ENCODE measurements around the gene ATP8A2.
"Not testable (repeated sequence)": the region's sequence is repeated elsewhere in the genome, so short reads cannot be mapped to it uniquely, and the experiment has no call there.

Gene ATP8A2

DNA sequence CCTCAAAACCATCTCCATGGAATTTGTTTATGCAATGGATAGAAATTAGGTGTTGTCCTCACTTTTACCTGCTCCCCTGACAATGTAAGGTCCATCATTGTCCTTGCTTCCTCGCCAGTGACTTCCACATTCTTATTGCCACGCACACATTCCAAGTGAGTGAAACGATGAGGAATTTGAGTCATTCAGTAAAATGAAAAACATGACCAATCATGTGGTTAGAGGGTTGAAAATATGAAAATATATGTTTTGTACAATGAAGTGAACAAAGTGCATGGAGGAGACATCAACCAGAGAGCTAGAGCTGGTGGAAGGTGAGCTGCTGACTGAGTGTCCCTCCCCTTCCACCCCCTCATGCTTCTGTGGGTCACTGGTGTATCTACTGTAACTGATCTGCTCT is 91.7 kb downstream of the ATP8A2 start:
- DNase-seq (ENCODE audit: low read depth): no peak

DNA sequence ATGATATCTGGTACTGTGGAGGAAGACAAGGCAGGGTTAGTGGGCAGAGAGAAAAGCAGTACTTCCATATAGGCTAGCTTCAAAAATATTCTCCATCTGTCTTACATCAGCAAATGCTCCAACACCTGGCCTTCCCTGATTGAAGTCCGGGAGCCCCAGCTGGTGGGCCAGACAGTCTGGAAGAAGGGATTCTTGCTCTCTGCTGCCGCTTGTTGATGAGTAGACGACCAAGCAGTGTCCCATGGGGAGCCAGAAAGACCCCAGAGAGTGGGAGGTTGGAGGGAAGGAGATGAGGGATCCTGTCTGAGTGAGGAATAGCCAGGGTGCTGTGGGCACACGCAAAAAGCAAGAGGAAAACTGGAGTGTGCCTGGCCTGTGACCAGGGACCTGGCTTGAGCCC is 95.1 kb downstream of the ATP8A2 start:
- no peak for DNase-seq (ENCODE audit: low read depth)

DNA sequence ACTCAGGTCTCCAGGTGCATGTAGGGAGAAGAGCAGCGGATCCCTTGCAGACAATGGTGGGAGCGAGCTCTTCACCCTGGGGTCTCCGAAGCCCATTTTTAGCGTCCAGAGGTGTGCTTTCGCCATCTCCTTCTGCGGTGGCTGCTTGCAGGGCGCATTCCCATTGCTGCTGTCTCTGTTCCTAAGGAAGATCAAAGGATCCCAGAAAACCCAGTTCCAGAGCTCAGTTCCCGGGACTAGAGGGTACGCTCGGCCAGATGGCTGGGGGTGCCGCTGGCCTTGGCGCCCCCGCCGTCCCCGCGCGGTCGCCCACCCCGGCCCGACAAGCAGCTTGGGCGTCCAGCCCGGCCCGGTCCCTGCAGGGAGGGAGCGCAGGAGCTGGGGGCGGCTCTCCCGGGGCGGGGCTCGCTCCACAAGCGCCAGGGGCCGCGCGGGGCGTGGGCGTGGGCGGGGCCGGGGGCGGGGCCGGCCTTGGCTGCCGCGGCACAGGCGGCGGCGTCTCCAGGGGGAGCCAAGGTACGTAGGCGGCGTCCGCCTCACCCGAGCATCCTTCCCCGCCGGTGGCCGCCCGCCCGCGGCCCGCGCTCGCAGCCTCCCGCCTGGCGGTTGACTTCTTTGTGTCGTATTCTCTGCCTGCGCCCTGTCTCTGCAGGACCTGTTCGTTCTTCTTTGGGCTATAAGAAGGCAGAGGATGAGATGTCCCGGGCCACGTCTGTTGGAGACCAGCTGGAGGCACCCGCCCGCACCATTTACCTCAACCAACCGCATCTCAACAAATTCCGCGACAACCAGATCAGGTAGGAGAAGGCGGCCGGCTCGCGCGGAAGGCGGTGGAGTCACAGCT is 96.8 kb downstream of the ATP8A2 start:
- peak; percentile 8 for DNase-seq (ENCODE audit: low read depth)

DNA sequence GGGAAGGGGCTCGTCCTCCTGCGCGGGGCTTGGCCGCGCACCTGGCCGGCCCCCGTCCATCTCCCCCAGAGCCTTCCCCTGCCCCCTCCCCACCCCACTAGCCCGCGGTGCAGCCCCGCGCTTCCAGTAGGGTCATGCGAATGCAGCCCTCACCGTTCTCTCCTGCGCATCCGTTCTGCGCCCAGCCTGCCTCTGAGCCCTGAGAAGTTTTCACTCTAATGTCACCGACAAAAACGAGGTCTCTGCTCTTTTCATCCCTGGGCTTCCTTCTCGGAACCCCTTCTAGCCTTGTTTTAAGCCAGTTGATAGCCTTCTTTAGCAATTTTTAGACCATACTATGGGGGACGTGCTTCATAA is 97.4 kb downstream of the ATP8A2 start:
- no peak for DNase-seq (ENCODE audit: low read depth)

DNA sequence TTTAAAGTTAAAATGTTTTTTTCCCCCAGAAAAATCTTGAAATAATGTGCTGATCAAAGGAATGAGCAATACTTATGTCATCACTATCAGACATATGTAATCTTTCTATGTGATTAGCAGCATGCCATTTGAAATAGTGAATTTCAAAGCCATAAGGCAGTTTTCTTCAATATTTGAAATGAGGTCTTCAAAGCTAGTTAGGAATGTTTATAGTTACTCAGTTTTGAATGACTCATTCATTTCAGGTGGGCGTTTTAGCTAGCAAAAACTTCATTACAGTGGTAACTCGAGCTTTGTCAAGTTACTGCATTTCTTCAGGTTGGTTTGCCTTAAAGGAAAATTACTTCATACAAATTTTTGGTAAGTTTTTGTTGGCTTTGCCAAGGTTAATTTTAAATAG is 102.1 kb downstream of the ATP8A2 start:
- DNase-seq (ENCODE audit: low read depth): no peak

DNA sequence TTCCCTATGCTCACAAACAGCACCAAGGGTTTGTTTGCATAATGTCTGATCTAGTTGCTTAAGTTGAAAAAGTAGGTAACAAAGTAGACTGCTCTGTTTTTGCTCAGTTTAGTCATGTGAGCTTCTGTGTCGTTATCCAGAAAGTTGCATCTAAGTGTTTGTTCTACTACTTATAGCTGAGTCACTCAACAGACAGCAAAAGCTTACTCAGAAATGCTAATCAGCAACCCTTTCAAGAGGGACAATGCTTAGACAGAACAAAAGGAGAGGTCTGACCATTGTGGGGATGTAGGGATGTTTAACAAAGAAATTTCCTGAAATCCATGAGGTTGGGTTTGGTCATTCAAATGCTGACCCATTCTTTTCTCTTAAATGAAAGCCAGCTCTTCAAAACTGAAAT is 106.4 kb downstream of the ATP8A2 start:
- DNase-seq (ENCODE audit: low read depth): no peak

DNA sequence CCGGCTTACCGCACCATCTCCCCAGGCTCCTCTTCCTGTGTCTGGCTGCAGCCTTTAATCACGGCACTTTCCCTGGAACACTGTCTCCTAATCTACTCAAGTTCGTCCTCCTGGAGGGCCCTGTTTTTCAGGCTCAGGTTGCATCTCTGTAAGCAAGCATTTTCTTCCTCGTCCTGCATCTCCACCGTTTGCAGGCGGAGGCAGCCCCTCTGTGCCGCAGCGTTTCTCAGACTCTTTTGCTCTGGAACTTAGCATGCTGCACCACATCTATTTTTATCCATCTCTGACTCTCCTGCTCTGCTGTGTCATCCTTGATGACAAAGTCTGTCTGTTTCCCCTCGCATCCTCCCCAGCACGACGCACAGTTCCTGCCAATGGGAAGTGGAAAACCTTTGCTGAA is 117.5 kb downstream of the ATP8A2 start:
- no peak for DNase-seq (ENCODE audit: low read depth)

DNA sequence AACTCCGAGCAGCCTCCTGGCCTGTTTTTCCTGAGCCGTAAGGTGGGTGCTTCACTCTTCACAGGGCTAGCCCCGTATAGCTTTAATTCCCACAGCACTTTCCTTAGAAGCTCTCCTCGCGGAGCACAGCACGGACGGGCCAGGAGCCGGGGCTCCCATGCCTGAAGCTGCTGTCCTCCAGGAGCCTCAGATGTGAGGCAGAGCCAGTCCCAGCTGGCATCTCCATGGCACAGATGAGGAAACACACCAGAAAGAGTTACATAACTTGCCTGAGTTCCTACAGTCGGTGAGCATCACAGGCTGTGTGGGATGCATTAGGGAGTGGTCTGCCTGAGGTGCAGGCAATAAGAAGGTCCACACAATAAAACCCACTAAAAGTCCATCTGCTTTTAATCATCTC is 118.5 kb downstream of the ATP8A2 start:
- DNase-seq (ENCODE audit: low read depth): no peak

DNA sequence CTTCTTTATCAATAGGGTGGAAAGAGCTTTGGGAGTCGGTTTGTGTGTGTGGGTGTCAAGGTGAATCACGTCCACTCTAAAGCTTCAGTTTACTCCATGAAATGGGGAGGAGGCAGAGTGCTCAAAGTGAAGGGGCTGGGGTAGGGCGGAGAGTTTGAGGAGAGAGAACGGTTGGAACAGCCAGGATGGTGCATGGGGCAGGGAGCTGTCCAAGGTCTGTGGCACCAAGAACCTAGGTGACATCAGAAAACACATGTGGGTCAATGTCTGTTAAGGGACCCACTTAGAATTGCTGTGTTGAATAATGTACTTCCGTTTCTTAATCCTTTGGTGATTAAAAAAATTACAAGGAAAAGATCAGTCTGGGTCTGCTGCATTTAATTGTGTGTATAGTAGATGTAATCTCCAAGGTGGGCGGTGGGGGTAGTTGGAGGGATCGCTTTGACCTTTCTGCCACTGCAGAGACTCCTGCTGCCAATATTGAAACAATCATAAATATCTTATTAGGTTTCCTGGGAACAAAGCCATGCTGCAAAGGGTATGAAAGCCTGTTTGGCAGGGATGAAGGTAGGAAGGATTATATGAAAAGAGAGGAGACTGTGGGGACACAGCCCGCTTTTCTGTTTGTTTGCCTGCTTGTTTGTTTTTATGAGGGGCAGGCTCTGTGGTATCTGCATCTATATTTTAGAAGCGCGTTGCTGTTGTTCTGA is 122.3 kb downstream of the ATP8A2 start:
- DNase-seq (ENCODE audit: low read depth): no peak

DNA sequence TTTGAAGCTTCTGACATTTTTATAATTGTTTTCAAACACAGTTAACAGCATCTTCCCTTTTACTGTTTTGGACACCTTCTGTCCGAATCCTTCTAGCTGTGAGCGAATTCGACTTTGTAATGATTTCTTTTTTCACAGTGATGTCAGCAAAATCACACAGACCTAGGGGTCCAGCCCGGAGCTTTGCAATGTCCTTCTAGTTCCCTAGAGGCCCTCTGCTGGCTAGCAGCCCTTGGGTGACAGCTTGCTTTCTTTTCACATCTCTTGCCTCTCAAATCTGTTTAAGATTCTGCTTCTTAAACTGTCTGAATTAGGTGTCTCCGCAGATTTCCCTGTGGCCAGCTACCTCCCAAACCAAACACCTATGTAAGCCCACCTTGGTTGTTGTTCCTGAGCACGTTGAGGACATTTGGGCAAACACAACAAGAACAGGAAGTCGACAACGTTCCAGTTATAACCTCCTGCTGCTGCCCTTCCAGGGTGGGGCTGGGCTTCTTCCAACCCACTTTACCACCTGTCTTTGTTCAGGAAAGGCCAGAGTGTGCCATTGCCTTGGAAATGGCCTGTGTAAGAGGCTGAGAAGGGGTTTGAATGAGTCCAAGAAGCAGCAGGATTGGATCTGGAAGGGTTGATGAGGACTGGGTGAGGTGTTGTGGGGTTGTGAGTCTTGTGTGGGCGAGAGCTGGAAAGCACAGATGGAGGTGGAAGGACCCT is 123.1 kb downstream of the ATP8A2 start:
- no peak for DNase-seq (ENCODE audit: low read depth)

DNA sequence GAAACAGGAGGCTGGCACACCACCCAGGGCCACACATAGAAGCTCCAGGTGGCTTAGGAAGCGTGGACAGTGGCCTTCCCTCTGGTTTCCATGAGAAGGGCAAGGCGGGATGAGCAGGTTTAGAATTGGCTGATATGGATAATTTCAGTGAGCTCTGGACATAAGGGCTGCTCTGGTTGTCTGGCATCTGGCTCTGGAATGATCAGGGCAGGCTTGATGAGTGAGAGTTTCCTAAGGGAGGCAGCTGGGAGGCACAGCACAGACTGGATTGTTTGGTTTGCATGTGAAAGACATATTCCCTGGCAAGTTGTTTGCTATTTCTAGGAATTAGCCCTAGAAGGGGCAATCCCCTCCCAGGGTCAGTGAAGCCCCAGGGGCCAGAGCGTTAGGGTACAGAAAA is 129.5 kb downstream of the ATP8A2 start:
- DNase-seq (ENCODE audit: low read depth): no peak

DNA sequence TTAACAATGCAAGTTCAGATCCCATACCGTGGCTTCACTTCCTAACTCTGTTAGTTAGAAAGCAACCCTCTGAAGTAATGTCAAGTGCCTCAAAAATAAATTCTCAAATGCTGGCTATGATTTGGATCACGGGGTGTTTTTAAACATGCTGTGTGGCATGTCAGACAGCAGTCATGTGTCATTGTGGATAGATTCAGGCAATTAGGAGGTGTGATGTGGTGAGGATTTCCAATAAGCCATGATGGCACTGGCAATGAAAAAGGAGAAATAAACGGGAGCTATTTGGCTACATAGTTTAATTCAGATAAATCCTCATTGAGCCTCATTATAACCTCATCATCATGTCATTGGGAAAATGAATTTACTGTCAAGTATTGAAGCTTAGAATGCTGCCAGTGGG is 130.3 kb downstream of the ATP8A2 start:
- DNase-seq (ENCODE audit: low read depth): no peak

DNA sequence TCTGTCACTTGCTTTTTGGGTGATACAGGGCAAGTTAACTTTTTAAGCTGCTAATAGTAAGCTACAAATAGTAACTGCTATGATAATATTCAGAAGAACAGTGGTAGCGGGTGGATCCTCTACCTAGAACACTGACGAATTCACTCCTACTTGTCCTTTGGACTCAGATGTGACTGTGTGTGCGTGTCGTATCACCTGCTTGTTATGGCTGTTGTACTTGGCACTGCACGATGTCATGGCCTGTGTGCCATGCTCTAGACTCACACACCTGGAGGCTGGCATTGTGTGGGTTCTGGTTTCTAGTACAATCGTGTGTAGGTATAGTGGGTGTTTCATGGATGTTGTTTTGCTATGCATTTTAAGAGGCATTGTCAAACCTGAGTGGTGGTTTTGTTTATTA is 130.8 kb downstream of the ATP8A2 start:
- DNase-seq (ENCODE audit: low read depth): no peak

DNA sequence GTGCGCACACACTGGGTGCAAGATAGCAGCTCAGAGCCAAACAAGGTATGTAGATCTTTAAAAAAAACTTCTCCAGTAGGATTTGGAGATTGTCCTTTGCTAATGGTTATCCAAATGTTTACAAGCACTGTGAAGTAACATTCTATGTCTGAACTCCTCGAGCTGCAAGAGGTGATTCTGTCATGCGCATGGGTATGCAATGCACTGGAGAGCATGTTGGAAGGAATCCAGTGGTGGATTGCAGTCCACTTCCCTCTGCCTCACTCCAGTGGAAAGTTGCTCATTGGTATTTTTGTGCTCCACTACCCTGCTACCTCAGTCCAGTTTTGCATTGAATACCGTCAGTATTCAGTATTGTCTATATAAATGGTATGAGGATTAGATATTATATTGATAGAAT is 132.1 kb downstream of the ATP8A2 start:
- no peak for DNase-seq (ENCODE audit: low read depth)

DNA sequence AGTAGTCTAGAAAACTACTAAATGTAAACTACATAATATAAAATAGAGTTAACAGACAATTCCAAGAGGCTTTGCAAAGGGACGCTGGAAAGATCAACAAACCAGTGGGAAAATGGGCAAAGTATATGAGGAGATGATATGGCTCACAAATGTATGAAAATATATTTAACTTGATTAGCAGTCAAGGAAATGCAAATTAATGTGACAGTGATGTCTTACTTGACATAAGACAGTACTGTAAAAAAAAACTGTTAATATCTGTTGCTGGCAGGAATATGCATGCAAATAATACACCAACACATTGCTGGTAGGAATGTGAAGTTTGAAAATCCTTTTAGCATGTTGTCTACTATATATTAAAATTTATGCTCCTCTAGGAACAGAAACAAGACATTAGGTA is 136.1 kb downstream of the ATP8A2 start:
- DNase-seq (ENCODE audit: low read depth): no peak

DNA sequence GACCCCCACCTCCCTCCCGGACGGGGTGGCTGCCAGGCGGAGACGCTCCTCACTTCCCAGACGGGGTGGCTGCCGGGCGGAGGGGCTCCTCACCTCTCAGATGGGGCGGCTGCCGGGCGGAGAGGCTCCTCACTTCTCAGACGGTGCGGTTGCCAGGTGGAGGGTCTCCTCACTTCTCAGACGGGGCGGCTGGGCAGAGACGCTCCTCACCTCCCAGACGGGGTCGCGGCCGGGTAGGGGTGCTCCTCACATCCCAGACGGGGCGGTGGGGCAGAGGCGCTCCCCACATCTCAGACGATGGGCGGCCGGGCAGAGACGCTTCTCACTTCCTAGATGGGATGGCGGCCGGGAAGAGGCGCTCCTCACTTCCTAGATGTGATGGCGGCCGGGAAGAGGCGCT is 141.3 kb downstream of the ATP8A2 start:
- not testable (repeated sequence) for DNase-seq (ENCODE audit: low read depth)

DNA sequence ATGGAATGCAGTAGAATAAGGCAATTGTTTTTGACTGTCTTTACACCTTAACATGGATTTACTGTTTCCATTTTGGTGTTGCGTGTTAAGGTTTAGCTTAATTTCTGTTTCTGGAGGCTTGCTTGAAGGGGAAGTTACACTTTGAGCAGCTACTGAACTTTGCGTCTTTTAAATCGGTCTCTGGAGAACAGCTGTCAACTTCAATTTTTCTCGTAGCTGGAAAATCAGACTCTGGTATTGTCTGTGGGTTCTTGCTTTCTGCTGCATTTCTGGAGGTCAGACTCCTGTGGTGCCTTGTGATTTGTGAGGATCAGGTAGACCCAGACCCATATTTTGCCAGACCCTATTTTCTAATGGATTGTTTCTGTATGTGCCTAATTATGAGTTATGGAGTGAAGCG is 146.7 kb downstream of the ATP8A2 start:
- no peak for DNase-seq (ENCODE audit: low read depth)

DNA sequence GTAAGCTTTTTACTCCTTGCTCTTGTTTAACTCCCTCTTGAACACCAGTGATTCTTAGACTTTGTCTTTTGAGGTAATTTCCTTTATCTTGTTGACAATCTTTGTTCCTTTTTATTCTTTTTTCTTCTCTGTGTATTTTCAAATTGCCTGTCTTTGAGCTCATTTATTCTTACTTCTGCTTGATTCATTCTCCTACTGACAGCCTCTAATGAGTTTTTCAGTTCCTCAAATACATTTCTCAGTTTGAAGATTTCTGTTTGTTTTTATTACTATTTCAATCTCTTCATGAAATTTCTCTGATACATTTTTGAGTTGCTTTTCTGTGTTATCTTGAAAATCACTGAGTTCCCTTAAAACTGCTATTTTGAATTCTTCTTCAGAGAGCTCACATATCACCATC is 154.1 kb downstream of the ATP8A2 start:
- DNase-seq (ENCODE audit: low read depth): no peak

DNA sequence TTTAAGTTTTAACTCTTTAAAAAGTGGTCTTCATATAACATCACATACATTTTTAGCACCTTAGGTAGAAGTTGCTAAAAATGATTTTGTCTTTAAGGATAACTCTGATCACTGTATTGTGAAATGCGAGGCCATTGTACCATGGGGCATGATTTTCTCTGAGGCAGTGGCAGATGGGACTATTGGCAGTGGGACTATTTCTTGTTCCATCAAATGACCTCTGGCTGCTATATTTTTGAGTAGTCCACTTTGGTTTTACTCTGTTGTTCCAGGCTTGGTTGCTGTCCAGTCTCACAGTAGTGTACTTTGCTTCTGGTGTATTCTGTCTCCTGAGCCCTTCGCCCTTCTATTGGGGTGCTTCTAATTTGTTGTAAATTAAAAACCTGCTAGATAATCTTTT is 156.5 kb downstream of the ATP8A2 start:
- no peak for DNase-seq (ENCODE audit: low read depth)

DNA sequence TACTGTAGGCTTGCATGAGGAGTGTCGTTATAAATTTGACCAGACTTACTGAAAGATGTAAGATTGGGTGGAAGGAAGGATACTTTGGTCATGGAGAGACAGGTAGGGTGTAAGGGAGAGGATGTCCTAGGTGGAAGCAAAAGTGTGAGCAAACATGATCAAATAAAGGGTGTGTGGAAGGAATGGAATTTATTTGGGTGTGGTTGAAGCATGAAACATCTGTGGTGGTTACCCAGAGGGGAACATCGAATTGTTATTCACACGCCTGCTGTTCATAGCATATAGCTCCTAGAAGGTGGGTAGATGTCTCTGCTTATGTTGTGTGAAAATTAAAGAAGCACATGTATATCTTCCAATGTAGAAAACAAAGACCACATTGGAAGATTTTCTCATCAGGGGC is 157.7 kb downstream of the ATP8A2 start:
- DNase-seq (ENCODE audit: low read depth): no peak

DNA sequence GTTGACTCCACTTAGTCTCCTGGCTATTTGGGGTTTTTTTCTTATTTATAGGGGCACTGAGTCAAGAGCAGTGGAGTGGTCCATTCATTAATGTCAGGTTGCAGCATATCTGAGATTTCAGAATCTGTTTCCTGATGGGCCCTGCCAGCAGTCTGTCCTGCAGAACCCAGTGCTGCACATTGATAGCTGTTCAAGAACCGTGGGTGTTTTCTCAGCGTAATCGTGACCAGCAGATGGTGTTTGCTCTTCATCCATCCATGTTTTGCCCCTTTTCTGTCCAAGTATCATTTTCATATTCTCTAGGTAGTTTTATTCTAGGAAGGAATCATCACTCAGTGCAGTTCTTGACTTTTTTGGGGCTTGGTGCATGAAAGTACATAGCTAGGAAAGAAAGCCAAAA is 166.5 kb downstream of the ATP8A2 start:
- DNase-seq (ENCODE audit: low read depth): no peak

DNA sequence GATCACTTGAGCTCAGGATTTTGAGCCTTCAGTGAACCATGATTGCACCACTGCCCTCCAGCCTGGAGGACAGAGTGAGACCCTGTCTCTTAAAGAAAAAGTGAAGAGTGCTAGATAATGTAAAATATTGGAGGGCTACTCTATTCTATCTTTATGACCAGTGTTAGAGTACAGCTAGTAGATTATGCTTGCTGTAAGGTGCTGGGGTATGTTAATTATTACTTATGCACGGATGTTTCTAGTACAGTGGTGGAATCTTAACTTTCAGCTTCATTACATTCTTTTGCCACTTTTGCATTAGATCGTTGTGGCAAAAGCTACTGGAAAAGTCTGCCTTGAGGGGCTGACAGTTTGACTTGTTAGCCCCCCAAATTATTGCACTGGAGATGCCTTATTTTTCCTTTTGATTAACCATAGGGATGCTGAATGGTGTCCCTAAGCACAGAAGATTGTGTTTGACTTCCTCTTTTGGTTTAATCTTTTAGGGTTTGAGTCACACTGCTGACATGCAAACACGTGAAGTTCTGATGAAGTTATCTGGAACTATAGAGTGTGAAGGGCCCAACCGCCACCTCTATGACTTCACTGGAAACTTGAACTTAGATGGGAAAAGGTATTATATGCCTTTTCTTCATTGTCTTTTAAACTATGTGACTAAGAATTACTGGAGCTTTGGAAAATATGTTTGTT is 169.8 kb downstream of the ATP8A2 start:
- DNase-seq (ENCODE audit: low read depth): no peak

DNA sequence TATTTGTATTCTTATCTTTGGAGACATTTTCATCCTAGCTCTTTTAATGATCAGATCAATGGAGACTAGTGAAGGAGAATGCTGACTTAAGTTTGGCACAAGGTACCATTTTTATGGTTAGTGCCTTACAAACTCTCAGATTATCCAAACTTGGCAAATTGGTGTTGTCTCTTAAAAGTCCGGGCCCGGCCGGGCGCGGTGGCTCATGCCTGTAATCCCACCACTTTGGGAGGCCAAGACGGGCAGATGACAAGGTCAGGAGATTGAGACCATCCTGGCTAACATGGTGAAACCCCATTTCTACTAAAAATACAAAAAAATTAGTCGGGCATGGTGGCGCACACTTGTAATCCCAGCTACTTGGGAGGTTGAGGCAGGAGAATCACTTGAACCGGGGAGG is 177.2 kb downstream of the ATP8A2 start:
- not testable (repeated sequence) for DNase-seq (ENCODE audit: low read depth)

All from activated T-cell treated with anti-CD3 and anti-CD28 coated beads for 48 hours (primary cell).